Stimulated activated CD8-positive, alpha-beta memory T cell treated with anti-CD3 and anti-CD28 coated beads, Interleukin-7, amount 100 ng/mL, for 24 hours (primary cell): ENCODE data around the gene RPS6KA5.
"Not testable (repeated sequence)": the region's sequence is repeated elsewhere in the genome, so short reads cannot be mapped to it uniquely, and the experiment has no call there.

Source experiments
- DNase-seq: peaks from one replicate; pipeline ENCODE4 v3.0.0-alpha.2; 2020; ENCODE audit warnings: low read depth

The RPS6KA5 gene

GRCh38 chr14:91060351-91061055, at the start of gene RPS6KA5:
RPS6KA5 (minus strand) TSS chr14:91060641; CDS start chr14:91060434, 207 bp downstream.
- DNase-seq, result peak; percentile 100

- no peak for DNase-seq
These were observed 48.6 kb upstream of the RPS6KA5 start for GRCh38 chr14:91108941-91109611.

GRCh38 chr14:91103116-91103515, 42.7 kb upstream of the RPS6KA5 start:
- no peak for DNase-seq

GRCh38 chr14:91100102-91100501, 39.7 kb upstream of the RPS6KA5 start:
- no peak for DNase-seq

GRCh38 chr14:91098591-91098990, 38.1 kb upstream of the RPS6KA5 start:
- DNase-seq, result no peak

GRCh38 chr14:91097657-91098056, 37.2 kb upstream of the RPS6KA5 start:
- not testable (repeated sequence) for DNase-seq

GRCh38 chr14:91095178-91095577, 34.7 kb upstream of the RPS6KA5 start:
- no peak for DNase-seq

- no peak for DNase-seq
These were observed 34.3 kb upstream of the RPS6KA5 start for GRCh38 chr14:91094772-91095171.

GRCh38 chr14:91093743-91094472, 33.5 kb upstream of the RPS6KA5 start:
- DNase-seq, result not testable (repeated sequence)

- no peak for DNase-seq
These were observed 31.6 kb upstream of the RPS6KA5 start for GRCh38 chr14:91092073-91092472.

GRCh38 chr14:91090743-91091142, 30.3 kb upstream of the RPS6KA5 start:
- no peak for DNase-seq

GRCh38 chr14:91089958-91090535, 29.6 kb upstream of the RPS6KA5 start:
- DNase-seq, result no peak

GRCh38 chr14:91088585-91089235, 28.3 kb upstream of the RPS6KA5 start:
- no peak for DNase-seq

GRCh38 chr14:91087470-91087869, 27.0 kb upstream of the RPS6KA5 start:
- DNase-seq, result not testable (repeated sequence)

- DNase-seq, result no peak
These were observed 24.1 kb upstream of the RPS6KA5 start for GRCh38 chr14:91084516-91084915.

- DNase-seq, result no peak
These were observed 21.8 kb upstream of the RPS6KA5 start for GRCh38 chr14:91082282-91082681.

GRCh38 chr14:91080071-91080470, 19.6 kb upstream of the RPS6KA5 start:
- no peak for DNase-seq

- DNase-seq, result peak; percentile 21
These were observed 17.8 kb upstream of the RPS6KA5 start for GRCh38 chr14:91078095-91078737.

GRCh38 chr14:91075553-91075952, 15.1 kb upstream of the RPS6KA5 start:
- no peak for DNase-seq

GRCh38 chr14:91070572-91070971, 10.1 kb upstream of the RPS6KA5 start:
- no peak for DNase-seq

- DNase-seq, result no peak
These were observed 8.2 kb upstream of the RPS6KA5 start for GRCh38 chr14:91068642-91069041.

- no peak for DNase-seq
These were observed 6.7 kb upstream of the RPS6KA5 start for GRCh38 chr14:91067186-91067585.
